GM13976 (cell line): Measurements from ENCODE around the gene MAP2K4.
A peak's percentile ranks its signal among the peaks of the same experiment; 100 is the strongest.

Source experiments
- DNase-seq: peaks from one replicate; pipeline ENCODE4 v3.0.0; 2012; ENCODE audit warnings: low spot score
- in situ Hi-C: fragments of 300-500 bp; cut with MboI; formaldehyde crosslinking; loops from one replicate; pipeline ENCODE4 v1.12.0; 2022; ENCODE audit warnings: low sequenced_read_pairs, mixed read lengths, inconsistent platforms; ENCODE audit not compliant: unreplicated experiment
- TF ChIP-seq, protein P1 (sequence below): IDR thresholded peaks from 2 replicates; pipeline ENCODE4 v1.5.1; 2012; ENCODE audit warnings: borderline replicate concordance, mild to moderate bottlenecking; ENCODE audit not compliant: insufficient read depth; ENCODE audit errors: extremely low read depth, missing control alignments, control extremely low read depth

The MAP2K4 gene

DNA sequence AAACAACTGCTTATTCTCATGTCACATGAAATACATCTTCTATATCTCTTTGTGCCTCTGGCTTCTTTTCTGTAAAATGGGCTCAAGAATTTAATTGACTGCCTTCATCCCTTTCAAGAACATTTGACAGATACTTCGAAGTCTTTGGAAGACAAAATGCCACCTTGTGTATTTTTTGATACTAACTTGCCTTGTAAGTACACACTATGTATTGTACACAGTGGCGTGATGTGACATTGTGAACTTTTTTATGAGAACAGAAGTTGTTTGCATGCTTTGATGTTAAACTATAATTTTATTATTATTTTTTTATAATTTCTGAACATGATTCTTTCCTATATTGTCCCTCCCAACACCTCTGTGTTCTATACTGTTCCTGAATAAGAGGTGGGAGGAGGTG, 73.7 kb downstream of the MAP2K4 start:
- in situ Hi-C loops, result no loop called here
- no peak for DNase-seq
- TF ChIP-seq, protein P1, sequence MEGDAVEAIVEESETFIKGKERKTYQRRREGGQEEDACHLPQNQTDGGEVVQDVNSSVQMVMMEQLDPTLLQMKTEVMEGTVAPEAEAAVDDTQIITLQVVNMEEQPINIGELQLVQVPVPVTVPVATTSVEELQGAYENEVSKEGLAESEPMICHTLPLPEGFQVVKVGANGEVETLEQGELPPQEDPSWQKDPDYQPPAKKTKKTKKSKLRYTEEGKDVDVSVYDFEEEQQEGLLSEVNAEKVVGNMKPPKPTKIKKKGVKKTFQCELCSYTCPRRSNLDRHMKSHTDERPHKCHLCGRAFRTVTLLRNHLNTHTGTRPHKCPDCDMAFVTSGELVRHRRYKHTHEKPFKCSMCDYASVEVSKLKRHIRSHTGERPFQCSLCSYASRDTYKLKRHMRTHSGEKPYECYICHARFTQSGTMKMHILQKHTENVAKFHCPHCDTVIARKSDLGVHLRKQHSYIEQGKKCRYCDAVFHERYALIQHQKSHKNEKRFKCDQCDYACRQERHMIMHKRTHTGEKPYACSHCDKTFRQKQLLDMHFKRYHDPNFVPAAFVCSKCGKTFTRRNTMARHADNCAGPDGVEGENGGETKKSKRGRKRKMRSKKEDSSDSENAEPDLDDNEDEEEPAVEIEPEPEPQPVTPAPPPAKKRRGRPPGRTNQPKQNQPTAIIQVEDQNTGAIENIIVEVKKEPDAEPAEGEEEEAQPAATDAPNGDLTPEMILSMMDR, result no peak

- in situ Hi-C loops, result no loop called here
Measured at GRCh38 chr17:12095522-12095921, 74.8 kb downstream of the MAP2K4 start.

GRCh38 chr17:12097326-12097725, 76.6 kb downstream of the MAP2K4 start:
- TF ChIP-seq, protein P1, result no peak
- DNase-seq, result no peak
- in situ Hi-C loops, result no loop called here

More at GRCh38 chr17:12095522-12095921, 74.8 kb downstream of the MAP2K4 start:
- TF ChIP-seq, protein P1, result no peak
- no peak for DNase-seq

DNA sequence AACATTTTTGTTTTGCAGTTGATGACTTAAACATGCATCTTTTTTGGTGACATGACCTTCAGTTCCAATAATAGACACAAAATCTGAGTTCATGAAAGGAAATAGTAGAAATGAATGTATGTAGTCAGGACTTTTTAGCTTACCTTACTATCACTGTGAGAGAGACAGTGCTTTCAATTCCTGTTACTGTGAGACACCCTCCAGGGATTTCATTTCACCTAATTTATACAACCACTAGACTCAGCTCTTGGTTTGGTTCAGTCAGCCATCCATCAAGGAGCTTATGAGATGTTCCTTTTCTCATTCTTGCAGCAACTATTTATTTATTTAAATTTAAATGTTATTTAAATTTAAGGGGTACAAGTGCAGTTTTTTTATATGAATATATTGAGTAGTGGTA, 77.9 kb downstream of the MAP2K4 start:
- peak; percentile 40 for DNase-seq
- in situ Hi-C loops, result no loop called here
- TF ChIP-seq, protein P1, result no peak

DNA sequence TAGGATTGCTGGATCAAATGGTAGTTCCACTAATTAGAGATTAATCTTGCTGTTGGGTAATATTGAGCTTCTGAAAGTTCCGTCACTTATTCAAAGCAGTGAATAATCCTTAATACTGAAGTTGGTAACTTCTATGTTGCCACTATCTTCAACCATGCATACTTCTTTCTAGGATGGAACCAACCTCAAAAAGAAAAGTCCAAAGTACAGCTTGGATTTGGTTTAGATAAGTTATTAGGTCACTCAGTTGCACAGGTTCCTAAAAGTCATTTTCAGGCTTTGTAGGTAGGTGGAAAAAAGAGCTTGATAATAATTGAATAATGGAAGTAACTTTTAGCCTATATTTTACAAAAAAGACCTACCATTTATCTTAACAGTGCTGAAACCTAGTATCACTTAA, 78.7 kb downstream of the MAP2K4 start:
- TF ChIP-seq, protein P1, result no peak
- in situ Hi-C loops, result no loop called here
- no peak for DNase-seq

GRCh38 chr17:12104831-12105230, 84.2 kb downstream of the MAP2K4 start:
- no peak for DNase-seq
- TF ChIP-seq, protein P1, result no peak
- in situ Hi-C loops, result no loop called here

DNA sequence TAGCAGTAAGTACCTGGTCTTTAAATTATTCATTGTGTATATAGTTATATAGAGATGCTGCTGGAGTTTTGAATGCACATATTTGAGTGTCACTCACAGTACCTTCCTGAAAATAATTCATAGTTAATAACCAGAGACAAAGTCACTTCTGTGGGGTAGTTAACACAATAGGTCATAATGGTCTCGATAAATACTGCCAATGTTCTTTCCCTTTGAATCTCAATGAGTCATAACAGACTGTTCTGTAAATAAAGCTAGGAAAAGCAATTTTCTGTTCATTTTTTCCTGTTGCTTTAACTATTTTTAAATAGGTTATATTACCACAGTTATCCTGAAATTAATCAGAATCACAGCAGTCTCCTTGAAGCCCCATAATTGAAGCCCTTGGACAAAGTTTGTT, 87.2 kb downstream of the MAP2K4 start:
- TF ChIP-seq, protein P1, result no peak

More for the DNA sequence above, 87.2 kb downstream of the MAP2K4 start:
- in situ Hi-C loops, result no loop called here
- no peak for DNase-seq
